Muscle of back (tissue), 11 donors: ENCODE measurements around the gene SCGB1A1. TPM values are rescaled to one million over a fixed set of nuclear protein-coding genes. Genes with fewer than 3 reads are reported as not detected.
"Not testable (repeated sequence)": the region's sequence is repeated elsewhere in the genome, so short reads cannot be mapped to it uniquely, and the experiment has no call there.

Experiments used
- DNase-seq, 3 donors: peaks; one replicate each; pipeline versions ENCODE4 v3.0.0 to v3.0.0-alpha.2; 2013
- polyA plus RNA-seq, 10 donors: library from polyadenylated mRNA; unstranded; fragments of 120-200 nt; gene quantifications; one replicate each; pipeline ENCODE4 v1.2.1, GENCODE V29; 2013; ENCODE audit not compliant: insufficient read length in 10 of 10

The SCGB1A1 gene
- polyA plus RNA-seq, 10 donors: not detected

DNA sequence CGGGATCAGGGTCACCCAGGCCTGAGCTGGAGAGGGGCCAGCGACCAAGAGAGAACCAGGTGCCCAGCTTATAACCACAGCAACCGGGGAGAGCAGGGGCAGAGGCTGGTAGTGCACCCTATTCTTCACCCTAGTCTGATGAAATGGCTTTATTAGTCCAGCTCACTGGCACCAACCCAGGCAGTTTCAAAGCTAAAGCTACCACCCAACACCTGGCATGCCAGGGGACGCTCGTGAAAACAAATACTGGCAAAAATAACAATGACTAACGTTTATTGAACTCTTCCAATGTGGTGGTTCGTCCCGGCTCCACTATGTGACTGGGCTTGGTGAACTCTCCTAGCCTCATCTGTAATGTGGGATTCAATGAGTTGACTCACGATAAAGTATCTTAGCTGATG is 30.6 kb downstream of the SCGB1A1 start:
- no peak for DNase-seq

DNA sequence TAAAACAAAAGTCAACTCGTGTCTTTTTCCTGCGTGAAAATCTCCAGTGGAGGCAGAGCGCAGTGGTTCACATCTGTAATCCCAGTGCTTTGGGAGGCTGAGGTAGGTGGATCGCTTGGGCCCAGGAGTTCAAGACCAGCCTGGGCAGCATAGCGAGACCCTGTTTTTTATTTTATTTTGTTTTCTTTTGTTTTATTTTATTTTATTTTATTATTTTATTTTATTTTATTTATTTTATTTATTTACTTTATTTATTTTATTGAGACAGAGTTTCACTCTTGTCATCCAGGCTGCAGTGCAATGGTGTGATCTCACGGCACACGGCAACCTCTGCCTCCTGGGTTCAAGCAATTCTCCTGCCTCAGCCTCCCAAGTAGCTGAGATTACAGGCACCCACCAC is 31.1 kb downstream of the SCGB1A1 start:
- DNase-seq: not testable (repeated sequence)

DNA sequence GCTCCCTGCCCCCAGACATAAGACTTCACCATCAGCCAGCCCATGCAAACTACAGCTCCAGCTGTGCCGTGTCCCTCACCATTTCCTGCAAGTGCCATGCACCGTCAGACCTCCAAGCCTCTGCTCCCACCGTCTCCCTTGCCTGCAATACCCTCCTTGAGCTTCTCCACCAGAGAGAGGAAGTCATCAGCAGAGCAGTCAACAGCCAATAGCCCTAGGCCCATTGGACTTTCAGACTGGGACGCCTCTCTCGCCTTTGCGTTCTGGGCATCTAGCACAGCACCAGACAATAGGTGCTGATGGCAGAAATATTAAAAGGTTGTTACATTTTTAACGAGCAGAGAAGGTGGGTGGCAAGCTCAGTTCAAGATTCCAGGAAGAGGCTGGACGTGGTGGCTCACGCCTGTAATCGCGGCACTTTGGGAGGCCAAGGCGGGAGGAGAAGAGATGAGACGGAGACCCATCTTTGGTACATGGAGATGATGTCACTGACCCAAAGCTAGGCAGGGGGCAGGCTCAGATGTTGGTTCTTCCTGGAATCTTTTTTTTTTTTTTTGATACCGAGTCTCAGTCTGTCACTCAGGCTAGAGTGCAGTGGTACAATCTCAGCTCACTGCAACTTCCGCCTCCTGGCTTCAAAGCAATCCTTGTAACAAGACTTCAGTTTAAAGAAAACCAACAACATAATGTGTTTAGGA is 31.9 kb downstream of the SCGB1A1 start:
- DNase-seq: no peak

DNA sequence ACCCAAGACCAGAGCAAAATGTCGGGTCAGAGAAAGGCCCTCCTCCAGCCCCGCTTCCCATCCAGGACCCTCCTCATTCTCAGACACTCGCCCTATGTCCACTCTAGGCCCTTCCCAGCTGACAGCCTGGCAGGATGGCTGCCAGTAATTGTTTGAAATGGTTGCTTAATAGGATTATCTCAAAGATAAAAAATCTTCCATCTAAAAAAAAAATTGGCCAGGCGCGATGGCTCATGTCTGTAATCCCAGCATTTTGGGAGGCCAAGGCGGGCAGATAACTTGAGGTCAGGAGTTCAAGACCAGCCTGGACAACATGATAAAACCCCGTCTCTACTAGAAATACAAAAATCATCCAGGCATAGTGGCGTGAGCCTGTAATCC is 32.4 kb downstream of the SCGB1A1 start:
- no peak for DNase-seq

DNA sequence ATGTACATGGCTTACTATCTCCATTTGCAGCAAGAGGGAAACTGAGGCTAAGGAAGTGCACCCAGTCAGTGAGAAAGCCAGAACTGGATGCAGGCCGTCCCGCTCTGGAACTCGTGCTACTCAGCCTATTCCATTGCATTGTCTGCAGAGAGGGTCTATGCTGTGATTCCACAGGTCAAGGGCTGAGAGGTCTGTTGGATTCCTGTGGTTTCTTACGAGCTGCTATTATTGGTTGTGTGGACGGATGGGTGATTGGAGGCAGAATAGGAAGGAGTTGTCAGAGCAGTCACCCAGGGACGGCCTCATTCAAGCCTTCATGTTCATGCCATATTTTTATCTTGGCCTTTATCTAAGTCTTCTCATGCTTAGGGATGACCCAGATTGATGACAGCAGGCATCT is 33.4 kb downstream of the SCGB1A1 start:
- no peak for DNase-seq

DNA sequence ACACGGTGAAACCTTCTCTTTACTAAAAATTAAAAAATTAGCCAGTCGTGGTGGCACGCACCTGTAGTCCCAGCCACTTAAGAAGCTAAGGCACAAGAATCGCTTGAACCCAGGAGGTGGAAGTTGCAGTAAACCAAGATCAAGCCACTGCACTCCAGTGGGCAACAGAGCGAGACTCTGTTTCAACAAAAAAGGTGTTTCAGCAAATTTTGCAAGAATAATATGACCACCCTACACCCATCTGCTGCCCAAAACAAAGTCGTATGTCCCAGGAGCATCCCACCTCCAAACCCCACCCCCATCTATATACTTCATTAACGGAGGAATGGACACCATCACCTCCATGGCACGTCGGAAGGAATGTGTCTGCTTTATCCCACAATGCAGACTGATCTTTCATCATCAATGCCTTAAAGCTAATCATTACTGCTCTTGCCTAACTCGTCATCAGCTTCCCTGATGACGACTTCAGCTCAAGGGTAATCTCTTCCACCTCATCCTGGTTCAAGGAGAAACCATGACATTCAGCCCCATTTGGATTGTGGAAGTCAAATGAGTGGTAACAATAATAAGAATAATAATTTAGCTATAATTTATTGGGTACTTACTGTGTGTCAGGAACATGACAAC is 34.1 kb downstream of the SCGB1A1 start:
- DNase-seq: no peak

DNA sequence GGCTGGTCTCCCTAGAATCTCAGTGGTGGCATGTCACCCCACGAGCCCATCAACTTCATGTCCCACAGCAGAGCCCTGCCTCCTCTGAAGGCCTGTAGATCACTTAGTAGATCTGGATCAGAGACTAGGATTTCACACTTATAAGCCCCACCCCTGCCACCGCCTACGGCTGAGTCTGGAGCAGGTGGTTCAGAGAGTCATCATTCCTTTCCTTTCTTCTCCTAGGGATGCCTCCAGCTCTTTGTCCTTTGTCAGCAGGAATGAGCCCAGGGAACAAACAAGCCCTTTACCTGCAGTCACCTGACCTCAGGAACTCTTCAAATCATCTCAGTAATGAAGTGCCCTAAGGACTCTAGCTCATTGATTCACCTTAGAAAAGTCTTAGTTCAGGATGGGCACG is 37.8 kb downstream of the SCGB1A1 start:
- DNase-seq: no peak

DNA sequence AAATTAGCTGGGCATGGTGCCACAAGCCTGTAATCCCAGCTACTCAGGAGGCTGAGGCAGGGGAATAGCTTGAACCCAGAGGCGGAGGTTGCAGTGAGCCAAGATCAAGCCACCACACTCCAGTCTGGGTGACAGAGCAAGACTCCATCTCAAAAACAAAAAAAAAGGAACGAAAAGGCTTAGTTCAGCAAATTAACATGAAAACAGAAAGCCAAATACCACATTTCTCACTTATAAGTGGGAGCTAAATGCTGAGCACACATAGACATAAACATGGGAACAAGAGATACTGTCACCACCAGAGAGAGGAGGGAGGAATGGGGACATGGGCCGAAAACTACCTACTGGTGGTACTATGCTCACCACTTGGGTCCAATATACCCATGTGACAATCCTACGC is 38.6 kb downstream of the SCGB1A1 start:
- no peak for DNase-seq

DNA sequence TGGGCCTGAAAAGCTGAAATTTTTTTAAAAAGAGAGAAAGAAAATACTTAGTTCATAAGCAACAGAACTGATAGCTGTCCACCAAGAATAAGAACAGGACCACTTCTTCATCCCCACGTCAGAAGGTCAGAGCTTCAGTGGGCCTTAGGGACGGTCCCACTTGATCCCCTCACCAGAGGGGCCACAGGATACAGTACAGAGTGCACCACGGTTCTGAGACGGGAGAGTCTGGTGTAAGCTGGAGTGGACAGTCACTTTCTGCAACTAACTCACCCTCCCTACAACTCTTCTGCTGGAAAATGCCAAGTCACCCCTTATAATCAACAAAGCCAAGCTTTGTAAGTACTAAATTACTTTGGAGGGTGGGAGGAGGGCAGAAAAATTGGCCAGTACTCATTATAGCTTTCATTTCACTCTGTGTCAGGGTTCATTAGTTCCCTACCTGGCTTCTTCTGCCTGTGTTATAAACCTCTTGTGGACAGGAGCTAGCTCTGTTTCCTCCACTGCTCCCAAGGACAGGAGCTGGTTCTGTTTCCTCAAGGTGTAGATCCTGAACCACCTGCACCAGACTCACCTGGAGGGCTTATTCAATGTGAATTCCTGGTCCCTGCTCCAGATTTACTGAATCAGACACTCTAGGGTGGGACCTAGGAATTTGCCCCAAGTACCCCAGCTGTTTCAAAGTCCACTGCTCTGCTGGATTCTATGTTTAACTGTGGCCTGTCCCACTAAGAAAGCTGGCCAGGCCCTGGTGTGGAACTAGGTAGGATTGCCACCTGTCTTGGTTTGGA is 39.6 kb downstream of the SCGB1A1 start:
- no peak for DNase-seq

DNA sequence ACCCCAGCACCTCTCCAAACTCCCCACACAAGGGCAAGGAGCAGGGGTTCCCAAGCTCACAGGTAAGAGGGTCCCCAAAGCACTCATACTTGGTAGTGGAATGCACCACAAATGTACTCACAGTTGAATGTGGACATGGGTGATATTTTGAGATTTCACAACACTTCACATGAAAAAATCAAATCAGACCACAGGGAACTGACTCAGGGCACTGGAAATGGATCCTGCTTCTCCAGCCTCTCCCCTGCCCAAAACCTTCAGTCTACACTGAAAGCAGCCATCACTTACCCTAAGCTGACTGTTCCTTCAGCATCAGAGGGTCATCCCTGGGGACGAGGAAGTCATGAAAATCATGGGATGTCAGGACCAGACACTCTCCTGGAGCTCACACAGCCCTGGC is 40.2 kb downstream of the SCGB1A1 start:
- DNase-seq: no peak

DNA sequence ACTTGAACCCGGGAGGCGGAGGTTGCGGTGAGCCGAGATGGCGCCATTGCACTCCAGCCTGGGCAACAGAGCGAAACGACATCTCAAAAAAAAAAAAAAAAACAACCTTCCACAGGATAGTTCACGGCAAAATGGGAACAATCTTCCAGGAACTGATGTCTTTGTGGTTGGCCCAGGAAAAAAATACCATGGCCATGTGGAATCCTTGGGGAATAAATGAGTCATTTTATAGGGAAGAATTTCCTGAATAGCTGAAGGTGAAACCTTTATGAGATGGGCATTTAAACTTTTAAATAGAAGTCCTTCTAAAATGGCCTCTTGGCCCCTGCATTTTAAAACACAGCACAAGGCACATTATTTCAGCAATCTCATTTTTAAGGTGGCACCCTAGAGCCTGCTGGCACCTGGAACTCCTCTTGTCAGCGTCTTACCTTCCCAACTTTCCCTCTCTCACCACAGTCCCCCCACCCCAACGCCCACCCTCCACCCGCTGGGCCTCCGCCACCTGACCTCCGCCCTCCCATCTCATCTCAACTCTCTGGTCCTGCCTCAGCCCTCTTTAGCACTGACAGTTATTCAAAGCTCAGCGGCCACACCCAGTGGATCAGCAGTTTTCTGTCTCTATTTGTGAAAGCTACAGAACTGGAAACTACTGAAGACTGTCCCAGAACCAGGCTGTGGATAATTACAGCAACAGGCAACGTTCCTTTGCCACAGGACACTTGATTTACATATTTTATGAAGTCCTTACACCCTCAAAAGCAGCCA is 43.1 kb downstream of the SCGB1A1 start:
- DNase-seq: peak in 1 of 3 donors; percentile 68

DNA sequence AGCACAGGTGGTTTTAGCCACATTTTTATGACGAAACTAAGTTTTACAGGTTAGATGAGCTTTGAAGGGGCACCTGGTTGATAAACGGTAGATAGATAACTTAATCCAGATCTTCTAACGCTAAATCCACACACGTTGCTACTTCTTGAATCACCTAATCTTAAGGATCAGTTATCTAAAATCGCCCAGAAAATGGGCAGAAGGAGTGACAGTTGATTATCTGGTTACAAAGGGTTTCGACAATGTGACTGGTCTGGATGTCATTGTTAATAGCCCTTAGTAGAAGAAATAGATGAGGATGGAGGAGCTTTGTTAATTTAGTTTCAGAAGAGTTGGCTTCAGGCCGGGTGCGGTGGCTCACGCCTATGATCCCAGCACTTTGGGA is 43.7 kb downstream of the SCGB1A1 start:
- DNase-seq: no peak

DNA sequence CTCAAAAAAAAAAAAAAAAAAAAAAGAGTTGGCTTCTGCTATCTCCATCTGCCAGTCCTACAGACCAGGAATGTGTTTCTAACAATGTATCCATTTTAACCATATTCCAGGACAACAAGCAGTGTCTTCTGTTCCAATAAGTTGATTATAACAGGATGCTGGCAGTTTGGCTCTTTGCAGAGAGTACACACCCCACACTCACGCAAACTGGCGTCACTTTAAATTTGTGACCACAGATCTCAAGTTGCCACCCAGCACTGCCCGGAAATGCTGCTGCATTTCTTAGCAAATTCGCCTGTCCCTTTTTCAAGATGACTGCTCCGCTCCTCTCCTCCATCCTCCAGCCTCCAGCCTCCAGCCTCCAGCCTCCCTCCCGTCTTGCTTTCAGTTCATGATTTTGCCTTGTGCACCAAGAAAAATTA is 44.3 kb downstream of the SCGB1A1 start:
- no peak for DNase-seq

DNA sequence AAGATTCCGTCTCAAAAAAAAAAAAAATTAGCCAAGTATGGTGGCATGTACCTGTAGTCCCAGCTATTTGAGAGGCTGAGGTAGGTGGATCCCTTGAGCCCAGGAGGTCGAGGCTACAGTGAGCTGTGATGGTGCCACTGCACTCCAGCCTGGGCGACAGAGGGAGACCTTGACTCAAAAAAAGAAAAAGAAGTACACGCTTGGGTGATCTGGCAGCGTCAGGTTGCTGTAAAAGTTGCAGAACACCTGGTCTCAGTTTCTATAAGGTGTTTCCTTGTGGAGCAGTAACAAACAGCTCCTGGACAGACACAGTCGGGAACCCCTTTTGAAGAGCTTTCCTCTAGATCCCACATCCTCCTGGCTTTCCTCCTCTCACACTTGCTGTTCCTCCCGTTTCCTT is 45.8 kb downstream of the SCGB1A1 start:
- DNase-seq: no peak

DNA sequence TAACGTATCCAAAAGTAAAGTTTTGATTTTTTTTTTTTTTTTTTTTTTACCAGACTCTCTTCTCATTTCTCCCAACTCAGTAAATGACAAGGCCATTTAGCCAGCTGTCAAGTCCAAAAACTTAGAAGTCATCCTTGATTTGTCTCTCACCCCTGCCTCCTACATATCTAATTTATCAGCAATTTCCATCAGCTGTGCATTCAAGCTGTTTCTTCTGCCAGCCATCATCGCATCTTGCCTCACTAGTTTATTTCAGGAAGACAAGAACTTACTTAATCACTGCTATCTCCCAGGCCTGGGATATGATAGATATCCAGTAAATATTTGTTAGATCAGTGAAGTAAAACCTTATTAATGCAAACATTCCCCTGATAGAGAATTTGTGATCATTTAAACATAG is 47.6 kb downstream of the SCGB1A1 start:
- DNase-seq: no peak

DNA sequence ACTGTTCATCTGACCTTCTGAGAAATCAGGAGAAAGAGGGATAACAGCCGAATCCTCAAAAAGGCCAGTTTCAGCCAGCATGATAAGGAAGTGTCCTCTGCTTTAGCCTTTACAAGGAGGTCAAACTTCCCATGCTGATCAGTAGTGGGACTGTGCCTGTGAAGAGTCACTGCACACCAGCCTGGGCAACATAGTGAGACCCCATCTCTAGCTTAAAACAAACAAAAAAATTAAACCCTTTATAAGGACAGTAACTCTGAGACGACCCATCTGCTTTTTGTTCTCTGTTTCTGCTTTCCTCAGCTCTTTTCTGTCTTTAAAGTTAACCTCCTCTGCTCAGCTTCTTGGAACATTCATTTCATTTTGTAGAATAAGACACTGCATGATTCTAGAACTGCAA is 49.7 kb downstream of the SCGB1A1 start:
- DNase-seq: no peak

DNA sequence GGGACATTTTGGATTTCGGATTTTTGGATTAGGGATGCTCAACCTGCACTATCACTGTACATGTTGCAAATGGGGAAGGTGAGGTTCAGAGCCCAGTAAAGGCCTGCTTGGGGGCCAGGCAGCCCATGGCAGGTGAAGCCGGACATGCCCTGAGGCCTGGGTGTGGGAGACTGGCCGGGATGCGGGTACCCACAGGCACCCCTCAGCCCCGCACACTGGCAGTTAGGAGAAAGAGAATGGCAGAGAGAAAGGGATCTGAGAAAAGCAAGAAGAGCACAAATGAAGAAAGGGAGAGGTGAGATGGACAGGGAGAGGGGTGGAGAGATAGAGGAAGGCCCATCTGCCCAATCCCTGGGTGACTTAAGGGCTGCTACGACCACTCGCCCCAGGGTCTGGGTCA is 52.8 kb downstream of the SCGB1A1 start:
- DNase-seq: no peak

DNA sequence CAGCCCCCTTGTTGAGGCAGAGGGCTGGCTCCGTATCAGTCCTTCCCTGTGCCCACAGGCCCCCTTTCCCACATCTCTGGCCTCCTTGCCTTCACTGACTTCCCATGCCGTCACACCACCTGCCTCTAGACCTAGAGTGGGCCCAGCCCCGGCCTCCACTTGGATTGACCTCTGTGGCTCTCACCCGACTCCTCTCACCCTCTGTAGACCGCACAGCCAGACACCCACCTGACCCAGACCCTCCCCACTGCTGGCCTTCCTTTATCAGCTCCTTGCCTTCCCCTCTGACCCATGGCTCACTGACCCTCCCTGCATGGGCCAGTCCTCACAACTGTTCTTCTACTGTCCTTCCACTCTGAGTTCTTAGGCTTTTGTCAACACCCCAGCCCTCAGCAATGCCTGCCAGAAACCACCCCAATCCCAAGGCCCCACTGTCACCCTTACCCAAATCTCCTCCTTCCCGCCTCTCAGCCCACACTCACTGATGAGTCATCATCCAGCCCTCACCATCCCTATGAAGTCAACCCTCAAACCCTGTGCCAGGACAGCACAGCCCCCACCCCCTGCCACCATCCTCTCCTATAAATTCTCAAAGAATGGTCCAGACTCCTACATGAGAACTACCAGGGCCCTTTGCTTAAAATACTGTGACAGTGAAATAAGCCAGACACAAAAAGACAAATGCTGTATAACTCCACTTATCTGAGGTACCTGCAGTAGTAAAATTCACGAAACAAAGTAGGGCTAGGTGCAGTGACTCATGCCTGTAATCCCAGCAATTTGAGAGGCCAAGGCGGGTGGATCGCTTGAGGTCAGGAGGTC is 53.4 kb downstream of the SCGB1A1 start:
- peak in 1 of 3 donors; percentile 23 for DNase-seq
